H1 (cell line): ENCODE results near the gene CLDN9. TPM values are rescaled to one million over a fixed set of nuclear protein-coding genes. Genes with fewer than 3 reads are reported as not detected.

Experiments used
- CTCF ChIA-PET: fragments of 300-600 bp; sonication (Branson Sonifier 250); formaldehyde crosslinking; loops from one replicate; lab custom pipeline; 2021; ENCODE audit not compliant: partially characterized antibody; lab: Charles Lee
- POLR2A ChIA-PET: fragments of 300-600 bp; sonication (Branson Sonifier 250); formaldehyde crosslinking; loops from one replicate; lab custom pipeline; 2021; ENCODE audit warnings: inconsistent platforms; ENCODE audit not compliant: partially characterized antibody; lab: Charles Lee
- DNase-seq, 2 experiments: peaks; one replicate each; pipeline versions ENCODE4 v3.0.0 to v3.0.0-alpha.2; 2010 to 2022; ENCODE audit warnings: low spot score in 2 of 2, low read depth in 1 of 2, mixed read lengths in 1 of 2
- FAIRE-seq: peaks from 2 replicates; lab custom pipeline; 2011; peaks lifted over from hg19 to GRCh38; lab: Jason Lieb, UNC
- H2AFZ ChIP-seq: 2 replicates; pipeline ENCODE4 v1.8.1; 2012; ENCODE audit warnings: low read length, inconsistent platforms
- H2AK5ac ChIP-seq: 2 replicates; pipeline ENCODE4 v1.6.1; 2013; ENCODE audit warnings: low read depth, low read length
- H2BK120ac ChIP-seq: replicated peaks from 2 replicates; pipeline ENCODE3; 2013; ENCODE audit warnings: low read depth, low read length, inconsistent platforms
- H2BK12ac ChIP-seq: 2 replicates; pipeline ENCODE4 v1.6.1; 2013; ENCODE audit warnings: low read depth, low read length
- H2BK15ac ChIP-seq: 2 replicates; pipeline ENCODE4 v1.6.1; 2013; ENCODE audit warnings: low read length
- H2BK20ac ChIP-seq: 2 replicates; pipeline ENCODE4 v1.6.1; 2013; ENCODE audit warnings: low read length
- H2BK5ac ChIP-seq: 2 replicates; pipeline ENCODE4 v1.6.1; 2013; ENCODE audit warnings: low read depth, low read length
- H3K14ac ChIP-seq: 2 replicates; pipeline ENCODE4 v1.6.1; 2013; ENCODE audit warnings: inconsistent platforms; ENCODE audit not compliant: insufficient read length
- H3K18ac ChIP-seq: 2 replicates; pipeline ENCODE4 v1.6.1; 2013; ENCODE audit warnings: low read length; ENCODE audit errors: extremely low read depth
- H3K23ac ChIP-seq: 2 replicates; pipeline ENCODE4 v1.6.1; 2013; ENCODE audit warnings: inconsistent platforms; ENCODE audit not compliant: insufficient read length
- H3K23me2 ChIP-seq: 2 replicates; pipeline ENCODE4 v1.6.1; 2013; ENCODE audit warnings: low read depth, low read length
- H3K27ac ChIP-seq: 2 replicates; pipeline ENCODE4 v1.6.1; 2011; ENCODE audit warnings: low read depth, low read length, inconsistent platforms
- H3K27me3 ChIP-seq, 4 experiments: replicated peaks in 1 of 4; 1 replicate in 1 of 4; 2 replicates in 3 of 4; pipeline versions ENCODE4 v1.6.1 to v1.8.1; 2011 to 2013; ENCODE audit warnings: low read length in 3 of 4, mild to moderate bottlenecking in 3 of 4, inconsistent platforms in 2 of 4, mixed read lengths in 2 of 4, moderate library complexity in 1 of 4; ENCODE audit not compliant: control insufficient read depth in 3 of 4, insufficient read depth in 3 of 4; ENCODE audit errors: extremely low read depth in 1 of 4
- H3K36me3 ChIP-seq, 4 experiments: 2 replicates each; pipeline versions ENCODE4 v1.6.1 to v1.8.1; 2011 to 2013; ENCODE audit warnings: mild to moderate bottlenecking in 4 of 4, low read length in 3 of 4, moderate library complexity in 2 of 4, control low read depth in 1 of 4, inconsistent platforms in 1 of 4; ENCODE audit not compliant: insufficient read depth in 4 of 4, control insufficient read depth in 2 of 4
- H3K4ac ChIP-seq: replicated peaks from 2 replicates; pipeline ENCODE3; 2013; ENCODE audit warnings: low read length, low read depth, mixed read lengths, inconsistent platforms; ENCODE audit not compliant: insufficient read length
- H3K4me1 ChIP-seq, 4 experiments: replicated peaks in 1 of 4; 1 replicate in 1 of 4; 2 replicates in 3 of 4; pipeline versions ENCODE4 v1.6.1 to v1.8.1; 2011 to 2013; ENCODE audit warnings: low read length in 3 of 4, inconsistent platforms in 2 of 4, mixed read lengths in 1 of 4; ENCODE audit not compliant: insufficient read depth in 4 of 4, control insufficient read depth in 3 of 4
- H3K4me2 ChIP-seq, 2 experiments: 2 replicates each; pipeline versions ENCODE4 v1.6.1 to v1.8.1; 2011 to 2013; ENCODE audit warnings: low read depth in 2 of 2, low read length in 2 of 2, control low read depth in 1 of 2, inconsistent platforms in 1 of 2, mild to moderate bottlenecking in 1 of 2; ENCODE audit not compliant: insufficient read depth in 1 of 2
- H3K4me3 ChIP-seq, 4 experiments: fragments of 200-600, 300-600 bp in 1 of 4; sonication (generic), shearing (Covaris generic), sonication (Bioruptor Twin) in 1 of 4; 2 replicates each; pipeline versions ENCODE4 v1.5.1 to v1.8.1; 2011 to 2016; ENCODE audit warnings: low read length in 4 of 4, low read depth in 3 of 4, control low read depth in 2 of 4, inconsistent platforms in 2 of 4, mild to moderate bottlenecking in 2 of 4, mixed read lengths in 1 of 4, moderate library complexity in 1 of 4; ENCODE audit not compliant: insufficient read depth in 2 of 4; ENCODE audit errors: extremely low read depth in 1 of 4
- H3K56ac ChIP-seq: replicated peaks from 2 replicates; pipeline ENCODE3; 2013; ENCODE audit warnings: low read depth, mild to moderate bottlenecking, mixed read lengths, low read length, inconsistent platforms; ENCODE audit not compliant: insufficient read length
- H3K79me1 ChIP-seq: 2 replicates; pipeline ENCODE4 v1.6.1; 2013; ENCODE audit warnings: low read depth, low read length, control low read depth
- H3K79me2 ChIP-seq, 2 experiments: 2 replicates each; pipeline versions ENCODE4 v1.6.1 to v1.8.1; 2012 to 2013; ENCODE audit warnings: low read length in 2 of 2, mild to moderate bottlenecking in 2 of 2, inconsistent platforms in 1 of 2; ENCODE audit not compliant: insufficient read depth in 2 of 2, control insufficient read depth in 1 of 2
- H3K9ac ChIP-seq, 4 experiments: replicated peaks in 1 of 4; 1 replicate in 1 of 4; 2 replicates in 3 of 4; pipeline versions ENCODE4 v1.6.1 to v1.8.1; 2011 to 2013; ENCODE audit warnings: low read depth in 3 of 4, low read length in 3 of 4, control low read depth in 2 of 4, mild to moderate bottlenecking in 2 of 4, moderate library complexity in 2 of 4, inconsistent platforms in 1 of 4; ENCODE audit errors: extremely low read depth in 1 of 4
- H3K9me3 ChIP-seq, 2 experiments: 2 replicates each; pipeline versions ENCODE4 v1.6.1 to v1.8.1; 2012 to 2013; ENCODE audit warnings: mild to moderate bottlenecking in 2 of 2, moderate library complexity in 2 of 2, control low read depth in 1 of 2, inconsistent platforms in 1 of 2, low read depth in 1 of 2, low read length in 1 of 2, mixed read lengths in 1 of 2; ENCODE audit not compliant: insufficient read depth in 2 of 2
- H4K20me1 ChIP-seq, 2 experiments: replicated peaks in 1 of 2; 2 replicates each; pipeline versions ENCODE3 to v1.8.1; 2011 to 2013; ENCODE audit warnings: inconsistent platforms in 2 of 2, low read length in 2 of 2, mild to moderate bottlenecking in 1 of 2; ENCODE audit not compliant: insufficient read depth in 2 of 2, control insufficient read depth in 1 of 2
- H4K5ac ChIP-seq: 2 replicates; pipeline ENCODE4 v1.6.1; 2013; ENCODE audit warnings: low read length, low read depth, mixed read lengths, inconsistent platforms; ENCODE audit not compliant: insufficient read length
- H4K8ac ChIP-seq: 2 replicates; pipeline ENCODE4 v1.8.0; 2013; ENCODE audit warnings: mild to moderate bottlenecking, moderate library complexity, low read length, inconsistent platforms; ENCODE audit not compliant: insufficient read depth; ENCODE audit errors: extremely low read depth
- H4K91ac ChIP-seq: replicated peaks from 2 replicates; pipeline ENCODE3; 2013; ENCODE audit warnings: low read length, mixed read lengths, inconsistent platforms; ENCODE audit not compliant: insufficient read length
- ATF3 ChIP-seq: IDR thresholded peaks from 2 replicates; pipeline ENCODE4 v1.6.1; 2011; ENCODE audit warnings: low read depth, mild to moderate bottlenecking, low read length; ENCODE audit not compliant: insufficient read depth
- BACH1 ChIP-seq: IDR thresholded peaks from 2 replicates; pipeline ENCODE4 v1.6.1; 2012; ENCODE audit warnings: low read length, improper control_type of control experiment
- BRCA1 ChIP-seq: IDR thresholded peaks from 2 replicates; pipeline ENCODE4 v1.6.1; 2012; ENCODE audit warnings: low read depth, low read length, improper control_type of control experiment
- CHD2 ChIP-seq: IDR thresholded peaks from 2 replicates; pipeline ENCODE4 v1.6.1; 2012; ENCODE audit warnings: low read length, improper control_type of control experiment
- CREB1 ChIP-seq: IDR thresholded peaks from 2 replicates; pipeline ENCODE4 v1.6.1; 2012; ENCODE audit warnings: inconsistent platforms
- FOSL1 ChIP-seq: IDR thresholded peaks from 2 replicates; pipeline ENCODE4 v1.6.1; 2011; ENCODE audit warnings: mild to moderate bottlenecking, low read depth, low read length, moderate library complexity; ENCODE audit not compliant: insufficient read depth
- MAFK ChIP-seq: IDR thresholded peaks from 2 replicates; pipeline ENCODE4 v1.6.1; 2012; ENCODE audit warnings: low read depth, mild to moderate bottlenecking, improper control_type of control experiment, low read length
- POLR2A ChIP-seq, 2 experiments: IDR thresholded peaks; 1 replicate in 1 of 2; 2 replicates in 1 of 2; pipeline ENCODE4 v1.6.1; 2011; ENCODE audit warnings: low read depth in 2 of 2, low read length in 2 of 2, mild to moderate bottlenecking in 2 of 2; ENCODE audit errors: control extremely low read depth in 1 of 2
- RFX5 ChIP-seq: IDR thresholded peaks from 2 replicates; pipeline ENCODE4 v1.6.1; 2011; ENCODE audit warnings: low read depth, low read length, improper control_type of control experiment, borderline replicate concordance
- SRF ChIP-seq: IDR thresholded peaks from 2 replicates; pipeline ENCODE4 v1.6.1; 2011; ENCODE audit warnings: mild to moderate bottlenecking, low read depth, low read length, moderate library complexity
- TBP ChIP-seq: IDR thresholded peaks from 2 replicates; pipeline ENCODE4 v1.6.1; 2011; ENCODE audit warnings: low read depth, low read length, improper control_type of control experiment
- WGBS, 2 experiments: shearing (Covaris generic) in 1 of 2; methylation state at CpG; one replicate each; pipeline versions ENCODE4 v1.1.6 to v1.1.7; 2013 to 2015; ENCODE audit warnings: low lambda C conversion rate in 2 of 2, mixed read lengths in 2 of 2, inconsistent platforms in 1 of 2, low coverage in 1 of 2, missing lambda C conversion rate in 1 of 2; ENCODE audit not compliant: insufficient replicate concordance in 2 of 2, insufficient coverage in 1 of 2, insufficient read length in 1 of 2; ENCODE audit errors: extremely low coverage in 1 of 2, missing lambda C conversion rate in 1 of 2; 5-methylcytosine and 5-hydroxymethylcytosine counted together
- polyA plus RNA-seq, 7 experiments: library from polyadenylated mRNA; depleted of rRNA in 3 of 7; stranded (reverse) in 5 of 7; unstranded in 2 of 7; fragments of >200 nt in 5 of 7; fragments of 200-250 nt in 2 of 7; gene quantifications; 1 replicate in 5 of 7; 2 replicates in 1 of 7; 4 replicates in 1 of 7; pipeline versions ENCODE4 v1.2.1 to v1.2.3, GENCODE V29; 2011 to 2013; ENCODE audit warnings: missing spikeins in 2 of 7, mixed read lengths in 2 of 7
- total RNA-seq: library from RNA; stranded (reverse); fragmentation: NEBNext Ultra II Directional; extraction: Animal tissue kit (Norgen Biotek cat#: 25700); gene quantifications from 2 replicates; pipeline ENCODE4 v1.2.1, GENCODE V29; 2021

Gene CLDN9
- total and polyA plus RNA-seq, 2 of the 8 experiments (the other 6 are each of a cell fraction or from before 2014, with no cell fraction given): 0.60 to 0.89 TPM

DNA sequence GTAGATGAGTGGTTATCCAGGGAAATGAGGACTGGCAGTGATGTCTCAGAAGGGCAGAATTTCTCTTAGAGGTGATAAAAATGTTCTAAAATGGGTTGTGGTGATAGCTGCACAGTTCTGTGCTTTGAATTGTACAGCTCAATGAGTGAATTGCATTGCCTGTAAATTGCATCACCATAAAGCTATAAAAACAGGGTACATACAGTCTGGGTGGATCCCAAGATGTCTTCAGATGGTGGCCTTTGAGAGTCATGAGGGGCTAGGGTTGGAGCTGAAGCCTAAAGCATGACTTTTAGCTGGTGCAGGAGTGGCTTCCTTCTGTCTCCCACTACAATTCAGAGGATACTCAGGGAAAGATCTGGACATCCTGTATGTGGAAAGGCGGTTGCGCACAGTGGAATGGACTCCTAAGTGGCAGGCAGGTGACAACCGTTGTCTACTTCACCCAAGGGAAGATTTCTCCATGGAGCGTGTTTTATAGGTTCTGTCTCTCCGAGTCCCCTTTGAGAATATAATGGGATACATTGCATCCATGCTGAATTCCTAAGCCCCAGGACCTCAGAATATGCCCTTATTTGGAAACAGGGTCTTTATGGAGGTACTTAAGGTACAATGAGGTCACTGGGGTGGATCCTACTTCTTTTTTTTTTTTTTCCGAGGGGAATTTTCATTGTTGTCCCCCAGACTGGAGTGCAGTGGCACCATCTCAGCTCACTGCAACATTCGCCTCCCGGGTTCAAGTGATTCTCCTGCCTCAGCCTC lies 51.1 kb downstream of the CLDN9 start:
- Histone ChIP-seq H3K14ac (no peak overlapping the region), H3K4me2 (no peak overlapping the region)
- TF ChIP-seq CHD2: no peak
- no peak for TF ChIP-seq CREB1
- TF ChIP-seq RFX5: no peak
- no peak for TF ChIP-seq ATF3
- TF ChIP-seq BRCA1: no peak
- peak; percentile 94 for TF ChIP-seq SRF
- no peak for TF ChIP-seq TBP
- peak in 1 of 2 experiments; percentile 46; a peak in 1 of 3 replicates for TF ChIP-seq POLR2A (IDR thresholded peaks at IDR 0.05; ENCODE audit: control extremely low read depth in 1 of 2, low read depth in 2 of 2, low read length in 2 of 2)
- no peak for TF ChIP-seq BACH1
- TF ChIP-seq MAFK: no peak
- TF ChIP-seq FOSL1: no peak
- TF ChIP-seq, all 59 proteins: peak for 2
- Histone ChIP-seq H3K4me1 (peaks cover 4 to 11% (median 5%) of the 10 kb centered on the region in 4 experiments; a peak in 5 of 7 replicates), H2BK15ac (no peak overlapping the region), H3K36me3 (no peaks in the 10 kb centered on the region), H2AK5ac (no peak overlapping the region), H3K27me3 (no peaks in the 10 kb centered on the region), H3K4me3 (no peak overlapping the region), H4K5ac (no peak overlapping the region), H3K56ac (no peak overlapping the region), H2BK20ac (peak overlapping the region; percentile 90; the same call in 1 of the 2 replicates), H2AFZ (no peak overlapping the region), H3K79me2 (no peaks in the 10 kb centered on the region), H3K9ac (no peak overlapping the region), H4K91ac (no peak overlapping the region), H3K79me1 (no peaks in the 10 kb centered on the region), H3K4ac (no peak overlapping the region), H4K8ac (no peak overlapping the region), H2BK5ac (no peak overlapping the region), H4K20me1 (no peaks in the 10 kb centered on the region), H3K23ac (no peak overlapping the region), H3K23me2 (peaks cover 4% of the 10 kb centered on the region; the same call in 1 of the 2 replicates), H3K18ac (0 out of 2 replicates have a peak overlapping the region, but pooled peaks have one; percentile 78), H3K9me3 (no peaks in the 10 kb centered on the region), H3K27ac (no peak overlapping the region), H2BK12ac (no peak overlapping the region), H2BK120ac (no peak overlapping the region)
- POLR2A ChIA-PET: interaction anchor here (0.7 to 12.7 kb wide), 12 partner anchors 12 to 434 kb away, joined by 3 to 140 read pairs (median 5); partner anchors contain the start of genes CLDN6, TNFRSF12A and ZSCAN10
- no peak for DNase-seq
- 88% methylated on average over 7 of the region's 8 CpGs; no CpG with 5 or more reads in 1 of the 2 experiments for WGBS, 2 experiments
- no peak for FAIRE-seq
- CTCF ChIA-PET: interaction anchor here (0.6 to 8.3 kb wide), 15 partner anchors 20 to 356 kb away, joined by 3 to 76 read pairs (median 3); partner anchors contain the start of gene ZSCAN10
